GM06990 (cell line): Measurements from ENCODE around the gene CCDC137.
"Not testable (repeated sequence)": the region's sequence is repeated elsewhere in the genome, so short reads cannot be mapped to it uniquely, and the experiment has no call there.

ENCODE experiments used
- DNase-seq: peaks from one replicate; pipeline ENCODE4 v3.0.0-alpha.2; 2011; ENCODE audit not compliant: insufficient read length; ENCODE audit errors: extremely low read depth
- H3K27me3 ChIP-seq: replicated peaks from 2 replicates; pipeline ENCODE4 v1.6.0; 2011; ENCODE audit warnings: low read length; ENCODE audit not compliant: control insufficient read depth, insufficient read depth
- H3K36me3 ChIP-seq: 2 replicates; pipeline ENCODE4 v1.5.1; 2011; ENCODE audit warnings: low read length; ENCODE audit not compliant: control insufficient read depth, insufficient read depth
- H3K4me3 ChIP-seq: replicated peaks from 2 replicates; pipeline ENCODE4 v1.5.1; 2011; ENCODE audit warnings: low read depth, mild to moderate bottlenecking, control low read depth, low read length
- TF ChIP-seq, protein P1 (sequence below): IDR thresholded peaks from 2 replicates; pipeline ENCODE4 v1.5.1; 2011; ENCODE audit warnings: low read length, control low read depth, mild to moderate bottlenecking, inconsistent platforms; ENCODE audit not compliant: insufficient read depth, poor library complexity, severe bottlenecking

The CCDC137 gene, protein sequence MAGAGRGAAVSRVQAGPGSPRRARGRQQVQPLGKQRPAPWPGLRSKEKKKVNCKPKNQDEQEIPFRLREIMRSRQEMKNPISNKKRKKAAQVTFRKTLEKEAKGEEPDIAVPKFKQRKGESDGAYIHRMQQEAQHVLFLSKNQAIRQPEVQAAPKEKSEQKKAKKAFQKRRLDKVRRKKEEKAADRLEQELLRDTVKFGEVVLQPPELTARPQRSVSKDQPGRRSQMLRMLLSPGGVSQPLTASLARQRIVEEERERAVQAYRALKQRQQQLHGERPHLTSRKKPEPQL

DNA sequence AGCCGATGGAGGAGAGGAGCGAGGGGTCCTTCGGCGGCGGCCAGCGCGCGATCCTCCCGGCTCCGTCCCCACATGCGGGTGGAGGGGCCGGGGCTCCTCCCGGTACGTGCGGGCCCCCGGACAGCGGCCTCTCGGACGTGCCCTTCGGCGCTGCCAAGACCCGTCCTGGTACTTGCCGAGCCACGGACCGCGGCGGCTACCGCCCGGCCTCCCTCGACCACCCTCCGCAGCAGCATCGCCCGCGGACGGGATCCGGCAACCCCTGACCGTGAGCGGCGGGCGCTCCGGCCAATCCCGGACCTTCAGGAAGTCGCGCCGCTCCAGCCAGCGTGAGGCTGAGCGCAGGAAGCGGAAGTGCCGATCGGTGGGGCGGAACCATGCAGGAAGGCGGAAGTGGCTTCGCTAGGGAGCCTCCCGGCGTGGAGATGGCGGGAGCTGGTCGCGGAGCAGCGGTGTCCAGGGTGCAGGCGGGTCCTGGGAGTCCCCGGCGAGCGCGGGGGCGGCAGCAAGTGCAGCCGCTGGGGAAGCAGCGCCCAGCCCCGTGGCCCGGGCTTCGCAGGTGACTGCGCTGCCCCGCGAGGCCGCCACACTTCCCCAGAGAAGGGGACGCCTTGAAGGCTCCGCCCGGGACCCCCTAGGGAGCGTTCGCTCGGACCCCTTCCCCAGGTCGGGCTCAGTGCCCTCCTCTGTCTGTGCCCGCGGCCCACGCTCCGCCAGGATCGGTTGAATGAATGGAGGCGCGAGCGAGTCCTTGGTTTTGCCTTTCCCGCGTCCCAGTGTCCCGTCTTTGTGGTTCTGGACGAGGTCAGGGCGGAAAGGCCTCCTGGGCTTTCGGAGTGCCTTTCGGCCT is at the start of gene CCDC137, which contains the start of gene OXLD1:
Gene CCDC137, plus strand, starts transcription at position 396 of the 850 bp plus-strand sequence. Its CDS starts 30 bp downstream, at position 426.
Gene OXLD1, minus strand, starts transcription at position 264 of the 850 bp plus-strand sequence. Its CDS starts 28 bp downstream, at position 236.
- TF ChIP-seq, protein P1, sequence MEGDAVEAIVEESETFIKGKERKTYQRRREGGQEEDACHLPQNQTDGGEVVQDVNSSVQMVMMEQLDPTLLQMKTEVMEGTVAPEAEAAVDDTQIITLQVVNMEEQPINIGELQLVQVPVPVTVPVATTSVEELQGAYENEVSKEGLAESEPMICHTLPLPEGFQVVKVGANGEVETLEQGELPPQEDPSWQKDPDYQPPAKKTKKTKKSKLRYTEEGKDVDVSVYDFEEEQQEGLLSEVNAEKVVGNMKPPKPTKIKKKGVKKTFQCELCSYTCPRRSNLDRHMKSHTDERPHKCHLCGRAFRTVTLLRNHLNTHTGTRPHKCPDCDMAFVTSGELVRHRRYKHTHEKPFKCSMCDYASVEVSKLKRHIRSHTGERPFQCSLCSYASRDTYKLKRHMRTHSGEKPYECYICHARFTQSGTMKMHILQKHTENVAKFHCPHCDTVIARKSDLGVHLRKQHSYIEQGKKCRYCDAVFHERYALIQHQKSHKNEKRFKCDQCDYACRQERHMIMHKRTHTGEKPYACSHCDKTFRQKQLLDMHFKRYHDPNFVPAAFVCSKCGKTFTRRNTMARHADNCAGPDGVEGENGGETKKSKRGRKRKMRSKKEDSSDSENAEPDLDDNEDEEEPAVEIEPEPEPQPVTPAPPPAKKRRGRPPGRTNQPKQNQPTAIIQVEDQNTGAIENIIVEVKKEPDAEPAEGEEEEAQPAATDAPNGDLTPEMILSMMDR: no peak
- peak; percentile 95 for DNase-seq
- no peaks in the 10 kb centered on the region for H3K27me3 ChIP-seq
- H3K4me3 ChIP-seq: peak within 1 kb of the TSS; percentile 97
- H3K36me3 ChIP-seq: peaks cover 20% of the 10 kb centered on the region

DNA sequence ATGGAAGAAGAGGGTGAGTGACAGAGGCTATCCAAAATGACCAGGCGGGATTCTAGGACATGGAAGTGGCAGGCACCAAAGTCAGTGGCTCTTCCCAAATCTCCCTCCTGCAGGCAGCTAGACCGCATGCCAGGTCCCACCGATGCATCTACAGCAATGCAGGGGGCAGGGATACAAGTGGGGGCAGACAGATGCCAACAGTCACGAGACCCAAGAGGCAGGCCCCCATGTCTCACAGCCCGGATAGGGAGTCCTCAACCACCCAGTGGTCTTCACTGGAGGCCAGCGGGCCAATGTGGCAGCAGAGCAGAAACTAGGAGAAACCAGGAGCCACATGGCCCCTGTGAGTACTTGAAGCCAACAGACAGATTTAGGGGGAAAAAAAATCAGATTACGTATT is 49.7 kb upstream of the CCDC137 start:
- DNase-seq: no peak
- Histone ChIP-seq H3K4me3 (no peak overlapping the region), H3K36me3 (peaks cover 18% of the 10 kb centered on the region), H3K27me3 (no peaks in the 10 kb centered on the region)
- TF ChIP-seq, protein P1: no peak

DNA sequence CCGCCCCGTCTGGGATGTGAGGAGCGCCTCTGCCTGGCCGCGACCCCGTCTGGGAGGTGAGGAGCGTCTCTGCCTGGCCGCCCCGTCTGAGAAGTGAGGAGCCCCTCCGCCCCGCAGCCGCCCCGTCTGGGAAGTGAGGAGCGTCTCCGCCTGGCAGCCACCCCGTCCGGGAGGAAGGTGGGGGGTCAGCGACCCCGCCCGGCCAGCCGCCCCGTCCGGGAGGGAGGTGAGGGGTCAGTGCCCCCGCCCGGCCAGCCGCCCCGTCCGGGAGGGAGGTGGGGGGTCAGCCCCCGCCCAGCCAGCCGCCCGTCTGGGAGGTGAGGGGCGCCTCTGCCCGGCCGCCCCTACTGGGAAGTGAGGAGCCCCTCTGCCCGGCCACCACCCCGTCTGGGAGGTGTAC is 48.2 kb upstream of the CCDC137 start:
- peaks cover 13% of the 10 kb centered on the region for H3K36me3 ChIP-seq
- DNase-seq, H3K4me3 ChIP-seq, H3K27me3 ChIP-seq: not testable (repeated sequence)

DNA sequence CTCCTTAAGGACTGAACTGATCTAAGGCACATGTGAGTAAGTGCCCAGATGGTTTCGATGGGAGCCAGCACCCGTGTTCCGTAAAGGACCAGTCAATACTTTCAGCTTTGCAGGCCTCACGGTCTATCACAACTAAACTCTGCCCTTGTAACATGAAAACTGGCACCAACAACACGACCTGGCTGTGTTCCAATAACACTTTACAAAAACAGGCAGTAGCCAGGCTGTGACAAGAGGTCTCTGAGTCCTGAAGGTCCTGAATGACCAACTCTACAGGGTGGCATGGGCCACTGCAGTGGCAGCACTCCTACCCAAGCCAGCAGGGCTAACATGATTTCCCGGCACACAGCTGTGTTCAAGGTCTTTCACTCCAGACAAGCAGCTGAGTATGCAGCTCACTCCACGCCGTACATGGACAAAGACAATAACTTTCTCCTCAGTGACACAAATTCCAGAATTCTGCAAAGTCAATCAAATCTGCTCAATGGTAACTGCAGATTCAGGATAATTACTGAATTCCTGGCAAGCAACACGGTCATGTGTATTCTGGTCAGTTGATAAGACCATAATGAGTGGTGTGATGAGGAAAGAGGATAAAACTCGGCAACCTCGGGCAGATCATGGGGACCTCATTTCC is 44.9 kb upstream of the CCDC137 start:
- TF ChIP-seq, protein P1: no peak
- no peaks in the 10 kb centered on the region for H3K27me3 ChIP-seq
- H3K4me3 ChIP-seq: no peak overlapping the region
- no peak for DNase-seq
- H3K36me3 ChIP-seq: peaks cover 20% of the 10 kb centered on the region

DNA sequence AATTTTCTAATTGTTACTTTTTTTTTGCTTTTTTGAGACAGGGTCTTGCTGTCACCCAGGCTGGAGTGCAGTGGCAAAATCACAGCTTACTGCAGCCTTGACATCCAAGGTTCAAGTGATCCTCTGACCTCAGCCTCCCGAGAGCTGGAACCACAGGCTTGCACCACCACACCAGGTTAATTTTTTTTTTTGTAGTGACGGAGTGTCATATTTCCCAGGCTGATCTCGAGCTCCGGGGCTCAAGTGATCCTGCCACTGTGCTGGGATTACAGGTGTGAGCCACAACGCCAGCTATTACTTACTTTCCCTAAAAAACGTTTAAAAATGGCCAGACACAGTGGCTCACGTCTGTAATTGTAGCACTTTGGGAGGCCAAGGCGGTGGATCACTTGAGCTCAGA is 36.3 kb upstream of the CCDC137 start:
- no peak for DNase-seq
- Histone ChIP-seq H3K4me3 (no peak overlapping the region), H3K27me3 (no peaks in the 10 kb centered on the region), H3K36me3 (peaks cover 10% of the 10 kb centered on the region)
- TF ChIP-seq, protein P1: no peak

DNA sequence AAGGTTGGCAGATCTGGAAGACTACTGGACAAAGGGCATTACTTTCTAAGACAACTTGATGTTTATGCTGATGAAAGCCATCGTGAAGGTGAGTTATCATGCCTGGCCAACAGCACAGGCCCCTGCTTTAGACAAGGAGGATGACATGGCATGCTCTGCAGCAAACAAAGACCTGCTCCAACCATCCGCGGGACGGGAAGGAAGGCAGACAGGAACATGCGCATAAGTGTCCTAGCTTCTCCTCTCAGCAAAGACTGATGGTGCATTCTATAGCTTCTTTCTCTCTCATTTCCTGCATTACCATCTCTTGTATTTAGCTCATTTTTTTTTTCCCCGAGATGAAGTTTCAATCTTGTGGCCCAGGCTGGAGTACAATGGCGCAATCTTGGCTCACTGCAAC is 35.1 kb upstream of the CCDC137 start:
- TF ChIP-seq, protein P1: no peak
- no peak for DNase-seq
- Histone ChIP-seq H3K36me3 (peaks cover 8% of the 10 kb centered on the region), H3K4me3 (no peak overlapping the region), H3K27me3 (no peaks in the 10 kb centered on the region)
